Upper lobe of left lung (tissue), 6 donors: ENCODE data around the gene ANKS3. TPM values are rescaled to one million over a fixed set of nuclear protein-coding genes. Genes with fewer than 3 reads are reported as not detected.

Experiments
- ATAC-seq, 2 donors: fragments of 200-7000 bp; cut with Tn5 transposase; one replicate each; pipeline ENCODE4 v1.9.1; 2022; ENCODE audit warnings: mild to moderate bottlenecking in 2 of 2, moderate library complexity in 2 of 2; ENCODE audit not compliant: low FRiP score in 2 of 2
- DNase-seq, 2 donors: peaks; one replicate each; pipeline ENCODE4 v3.0.0-alpha.2; 2019 to 2020
- H3K27ac ChIP-seq, 4 donors: fragments of 200-600 bp; sonication (generic); one replicate each; pipeline ENCODE4 v1.5.1; 2016 to 2019
- H3K27me3 ChIP-seq, 4 donors: fragments of 200-600 bp; sonication (generic); one replicate each; pipeline ENCODE4 v1.5.1; 2017 to 2019
- H3K36me3 ChIP-seq, 4 donors: fragments of 200-600 bp; sonication (generic); one replicate each; pipeline ENCODE4 v1.5.1; 2016 to 2019
- H3K4me1 ChIP-seq, 4 donors: fragments of 200-600 bp; sonication (generic); one replicate each; pipeline ENCODE4 v1.5.1; 2018 to 2019
- H3K4me3 ChIP-seq, 4 donors: fragments of 200-600 bp; sonication (generic); one replicate each; pipeline ENCODE4 v1.5.1; 2017 to 2019; ENCODE audit warnings: mild to moderate bottlenecking in 2 of 4, moderate library complexity in 1 of 4
- H3K9me3 ChIP-seq, 4 donors: fragments of 200-600 bp; sonication (generic); one replicate each; pipeline ENCODE4 v1.5.1; 2018 to 2019
- EP300 ChIP-seq, 4 donors: sonication (generic); formaldehyde crosslinking; IDR thresholded peaks; one replicate each; pipeline ENCODE4 v1.5.1; 2017; ENCODE audit warnings: antibody characterized with exemption in 4 of 4, control low read depth in 2 of 4
- POLR2A ChIP-seq, 4 donors: fragments of 450-650 bp; IDR thresholded peaks; one replicate each; pipeline ENCODE4 v1.5.1; 2016 to 2017; ENCODE audit warnings: antibody characterized with exemption in 4 of 4, mild to moderate bottlenecking in 2 of 4
- POLR2AphosphoS5 ChIP-seq, 2 donors: sonication (generic); formaldehyde crosslinking; IDR thresholded peaks; one replicate each; pipeline ENCODE4 v1.5.1; 2017; ENCODE audit warnings: antibody characterized with exemption in 2 of 2
- WGBS, 2 donors: methylation state at CpG; one replicate each; pipeline ENCODE4 v1.1.5; 2017 to 2018; 5-methylcytosine and 5-hydroxymethylcytosine counted together
- total RNA-seq, 6 donors: library from RNA; depleted of rRNA in 4 of 6; stranded (reverse); fragments of >200 nt in 4 of 6; gene quantifications; one replicate each; pipeline versions ENCODE4 v1.1.0 to v1.2.1, GENCODE V29; 2016 to 2021
- TF ChIP-seq, protein P1 (sequence below), 6 experiments: fragments of 450-650 bp in 4 of 6; fragments of 200-600 bp in 2 of 6; sonication (generic) in 2 of 6; IDR thresholded peaks; one replicate each; pipeline ENCODE4 v1.5.1; 2016 to 2019; ENCODE audit warnings: antibody characterized with exemption in 6 of 6
- donor health status: DM: no; HTN: no; CAD: no; lungs with moderate emphysema.
- donor health status: DM: no; HTN: yes; CAD: no; lungs with severe emphysema.

Gene ANKS3
- total RNA-seq, 6 donors from 2014 or later: 17.9 to 67.1 (median 20.0) TPM

DNA sequence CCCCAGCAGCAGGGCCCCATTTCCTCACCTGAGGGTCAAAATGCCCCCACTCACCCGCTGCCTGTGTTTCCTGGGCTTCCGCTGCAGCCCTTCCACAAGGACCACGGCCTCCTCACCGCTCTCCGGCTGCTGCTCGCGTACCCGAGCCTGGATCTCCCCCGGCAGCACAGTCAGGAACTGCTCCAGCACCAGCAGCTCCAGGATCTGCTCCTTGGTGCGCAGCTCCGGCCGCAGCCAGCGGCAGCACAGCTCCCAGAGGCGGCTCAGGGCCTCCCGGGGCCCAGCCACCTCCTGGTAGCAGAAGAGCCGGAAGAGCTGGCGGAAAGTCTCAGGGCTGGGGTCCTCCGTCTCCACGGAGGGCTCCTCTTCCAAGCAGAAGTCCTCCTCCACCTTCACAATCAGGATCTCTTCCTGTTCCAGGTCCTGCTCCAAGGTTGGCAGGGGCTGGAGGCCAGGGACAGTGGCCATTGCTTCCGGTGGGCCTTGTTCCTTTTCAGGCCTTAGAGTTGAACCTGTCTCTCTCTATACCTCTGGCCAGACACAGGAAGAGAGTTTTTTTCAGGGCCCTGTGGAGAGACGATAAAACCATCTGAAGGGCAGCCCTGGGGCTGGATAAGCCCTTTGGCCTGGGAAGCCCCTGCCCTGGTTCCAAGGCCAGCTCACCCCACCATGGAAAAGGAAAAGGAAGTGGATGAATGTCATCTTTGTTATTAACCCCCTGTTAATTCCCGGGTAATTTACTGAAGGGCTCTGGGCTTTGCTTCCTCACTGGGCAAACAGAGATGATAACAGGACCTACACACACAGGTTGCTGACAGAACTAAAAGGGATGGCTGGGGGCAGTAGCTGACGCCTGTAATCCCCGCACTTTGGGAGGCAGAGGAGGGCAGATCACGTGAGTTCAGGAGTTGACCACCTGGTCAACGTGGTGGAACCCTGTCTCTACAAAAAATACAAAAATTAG, 31.7 kb upstream of the ANKS3 start:
- H3K4me1 ChIP-seq: peaks cover 26 to 38% (median 32%) of the 10 kb centered on the region in 4 donors
- H3K36me3 ChIP-seq: peaks cover 7 to 43% (median 34%) of the 10 kb centered on the region in 4 donors
- peak overlapping the region in 3 of 4 donors; percentile 74 to 91 (median 89) for H3K27ac ChIP-seq
- ATAC-seq: no peak
- WGBS, 2 donors: 72 to 75% methylated on average over 24 to 26 of the region's 26 CpGs
- peak overlapping the region in 3 of 4 donors; percentile 87 to 99 (median 97) for H3K4me3 ChIP-seq
- no peaks in the 10 kb centered on the region for H3K9me3 ChIP-seq
- no peaks in the 10 kb centered on the region for H3K27me3 ChIP-seq
- TF ChIP-seq, protein P1, sequence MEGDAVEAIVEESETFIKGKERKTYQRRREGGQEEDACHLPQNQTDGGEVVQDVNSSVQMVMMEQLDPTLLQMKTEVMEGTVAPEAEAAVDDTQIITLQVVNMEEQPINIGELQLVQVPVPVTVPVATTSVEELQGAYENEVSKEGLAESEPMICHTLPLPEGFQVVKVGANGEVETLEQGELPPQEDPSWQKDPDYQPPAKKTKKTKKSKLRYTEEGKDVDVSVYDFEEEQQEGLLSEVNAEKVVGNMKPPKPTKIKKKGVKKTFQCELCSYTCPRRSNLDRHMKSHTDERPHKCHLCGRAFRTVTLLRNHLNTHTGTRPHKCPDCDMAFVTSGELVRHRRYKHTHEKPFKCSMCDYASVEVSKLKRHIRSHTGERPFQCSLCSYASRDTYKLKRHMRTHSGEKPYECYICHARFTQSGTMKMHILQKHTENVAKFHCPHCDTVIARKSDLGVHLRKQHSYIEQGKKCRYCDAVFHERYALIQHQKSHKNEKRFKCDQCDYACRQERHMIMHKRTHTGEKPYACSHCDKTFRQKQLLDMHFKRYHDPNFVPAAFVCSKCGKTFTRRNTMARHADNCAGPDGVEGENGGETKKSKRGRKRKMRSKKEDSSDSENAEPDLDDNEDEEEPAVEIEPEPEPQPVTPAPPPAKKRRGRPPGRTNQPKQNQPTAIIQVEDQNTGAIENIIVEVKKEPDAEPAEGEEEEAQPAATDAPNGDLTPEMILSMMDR (IDR thresholded peaks at IDR 0.05): no peak
- TF ChIP-seq POLR2A (IDR thresholded peaks at IDR 0.05) (no peak), POLR2AphosphoS5 (IDR thresholded peaks at IDR 0.05) (no peak), EP300 (IDR thresholded peaks at IDR 0.05) (no peak)
- DNase-seq: peak in 1 of 2 donors; percentile 79

DNA sequence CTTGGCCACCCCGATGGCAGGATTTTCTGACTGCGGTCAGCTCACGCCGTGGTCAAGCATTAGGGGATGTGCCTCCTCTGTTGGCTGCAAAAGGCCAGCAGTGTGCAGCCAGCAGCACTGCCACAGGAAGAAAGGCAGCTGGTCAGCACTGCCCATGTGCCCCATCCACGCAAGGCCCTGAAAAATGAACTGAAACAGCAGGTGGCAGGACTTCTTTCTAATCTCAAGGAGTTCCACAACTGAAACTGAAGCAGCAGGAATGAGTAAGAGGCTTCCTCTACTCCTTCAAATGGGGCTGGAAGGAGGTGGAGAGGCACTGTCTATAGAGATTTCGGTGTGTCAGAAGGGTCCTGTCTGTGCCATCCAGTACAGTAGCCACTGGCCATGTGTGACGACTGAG, 29.7 kb upstream of the ANKS3 start:
- no peak for TF ChIP-seq POLR2A (IDR thresholded peaks at IDR 0.05)
- TF ChIP-seq EP300 (IDR thresholded peaks at IDR 0.05): no peak
- TF ChIP-seq, protein P1 (IDR thresholded peaks at IDR 0.05): no peak
- TF ChIP-seq POLR2AphosphoS5 (IDR thresholded peaks at IDR 0.05): no peak
- ATAC-seq (no peak), DNase-seq (no peak)

DNA sequence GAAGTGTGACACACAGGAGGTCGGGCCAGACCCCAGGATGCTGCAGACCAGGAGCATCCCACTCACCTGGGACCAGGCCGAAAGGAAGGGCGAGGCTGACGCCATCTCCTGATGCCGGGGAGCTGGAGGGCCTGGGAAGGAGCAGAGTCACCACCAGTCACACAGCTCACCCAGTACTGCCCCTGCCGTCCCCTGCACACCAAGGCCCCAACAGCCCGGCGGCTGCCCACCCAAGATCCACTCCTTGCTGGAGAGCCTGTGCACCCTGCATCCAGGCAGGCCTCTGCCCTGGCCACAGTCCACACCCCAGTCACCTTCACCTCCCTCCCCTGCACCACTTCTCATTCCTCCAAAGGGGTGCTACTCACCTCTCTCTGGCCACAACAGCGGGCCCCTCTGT, 28.1 kb upstream of the ANKS3 start:
- Histone ChIP-seq H3K36me3 (peaks cover 18 to 79% (median 64%) of the 10 kb centered on the region in 4 donors), H3K27me3 (no peaks in the 10 kb centered on the region), H3K4me3 (no peak overlapping the region), H3K27ac (no peak overlapping the region), H3K9me3 (no peaks in the 10 kb centered on the region), H3K4me1 (peaks cover 14 to 19% (median 18%) of the 10 kb centered on the region in 4 donors)
- no peak for TF ChIP-seq EP300 (IDR thresholded peaks at IDR 0.05)
- ATAC-seq (no peak), DNase-seq (peak in 1 of 2 donors; percentile 70)
- WGBS, 2 donors: 94 to 97% methylated on average over 4 to 6 of the region's 9 CpGs

More for the DNA sequence above, 29.7 kb upstream of the ANKS3 start:
- 88 to 96% methylated on average over 6 to 7 of the region's 7 CpGs for WGBS, 2 donors
- Histone ChIP-seq H3K36me3 (peaks cover 18 to 64% (median 52%) of the 10 kb centered on the region in 4 donors), H3K4me3 (no peak overlapping the region), H3K27me3 (no peaks in the 10 kb centered on the region), H3K9me3 (no peaks in the 10 kb centered on the region), H3K27ac (no peak overlapping the region), H3K4me1 (peaks cover 23 to 33% (median 27%) of the 10 kb centered on the region in 4 donors)

DNA sequence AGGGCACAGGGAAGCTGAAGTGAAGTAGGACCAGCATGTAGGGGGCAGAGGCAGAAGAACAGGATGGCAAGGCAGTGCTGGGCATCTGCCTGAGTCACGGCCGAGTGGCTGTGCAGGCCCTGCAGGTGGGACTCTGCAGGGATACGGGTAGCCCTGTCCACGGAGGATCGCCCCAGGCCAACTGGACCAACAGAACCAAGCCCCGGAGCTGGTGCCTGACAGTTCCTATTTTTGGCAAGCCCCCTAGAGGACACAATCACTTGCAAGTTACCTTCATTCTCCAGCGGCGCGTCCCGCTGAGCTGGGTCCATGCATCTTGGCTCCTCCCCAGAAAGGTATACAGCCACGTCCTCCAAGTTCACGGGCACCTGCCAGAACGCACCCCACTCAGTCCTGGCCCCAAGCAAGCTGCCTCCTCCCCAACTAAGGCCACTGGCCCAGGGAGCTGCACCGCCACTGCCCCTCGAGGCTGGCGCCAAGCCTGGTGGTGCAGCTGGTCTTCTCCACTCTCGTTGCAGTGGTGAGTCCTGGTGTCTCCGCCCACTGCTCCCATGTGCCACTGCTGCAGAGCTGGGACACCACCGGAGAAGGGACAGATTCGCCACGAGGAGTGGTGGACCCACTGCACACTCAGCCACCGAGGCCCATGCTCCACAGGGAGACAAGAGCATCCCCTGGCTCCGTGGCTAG, 26.3 kb upstream of the ANKS3 start:
- H3K9me3 ChIP-seq: no peaks in the 10 kb centered on the region
- no peak for ATAC-seq
- H3K4me1 ChIP-seq: peaks cover 3 to 7% (median 6%) of the 10 kb centered on the region in 4 donors
- no peak overlapping the region for H3K4me3 ChIP-seq
- H3K36me3 ChIP-seq: peaks cover 18 to 95% (median 75%) of the 10 kb centered on the region in 4 donors
- TF ChIP-seq EP300 (IDR thresholded peaks at IDR 0.05) (no peak), POLR2AphosphoS5 (IDR thresholded peaks at IDR 0.05) (no peak), POLR2A (IDR thresholded peaks at IDR 0.05) (no peak)
- TF ChIP-seq, protein P1 (IDR thresholded peaks at IDR 0.05): no peak
- WGBS, 2 donors: 98% methylated on average over 7 to 16 of the region's 23 CpGs
- DNase-seq: peak in 1 of 2 donors; percentile 68
- H3K27ac ChIP-seq: no peak overlapping the region
- no peaks in the 10 kb centered on the region for H3K27me3 ChIP-seq

DNA sequence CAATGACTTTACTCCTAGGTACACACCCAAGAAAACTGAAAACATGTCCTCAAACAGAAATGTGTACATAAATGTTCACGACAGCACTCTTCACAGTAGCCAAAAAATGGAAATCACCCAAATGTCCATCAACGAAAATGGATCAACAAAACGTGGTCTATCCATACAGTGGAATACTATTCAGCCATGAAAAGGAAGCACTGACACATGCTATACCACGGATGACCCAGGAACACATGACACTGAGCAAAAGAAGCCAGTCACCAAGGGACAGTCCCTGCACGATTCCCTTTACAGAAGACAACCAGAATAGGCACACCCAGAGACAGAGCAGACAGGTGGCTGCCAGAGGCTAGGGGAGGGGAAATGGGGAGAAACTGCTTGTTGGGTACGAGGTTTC, 21.6 kb upstream of the ANKS3 start:
- Histone ChIP-seq H3K36me3 (peaks cover 28 to 98% (median 79%) of the 10 kb centered on the region in 4 donors), H3K4me1 (no peaks in the 10 kb centered on the region), H3K4me3 (no peak overlapping the region), H3K27ac (no peak overlapping the region), H3K9me3 (no peaks in the 10 kb centered on the region), H3K27me3 (no peaks in the 10 kb centered on the region)
- DNase-seq (no peak), ATAC-seq (no peak)
- no peak for TF ChIP-seq POLR2AphosphoS5 (IDR thresholded peaks at IDR 0.05)
- no peak for TF ChIP-seq EP300 (IDR thresholded peaks at IDR 0.05)
- 91 to 98% methylated on average over 6 of the region's 6 CpGs for WGBS, 2 donors
